WTC11 (cell line): ENCODE measurements around the gene VAV2.

ENCODE experiments used
- AFF4 ChIP-seq: sonication (generic); formaldehyde crosslinking; IDR thresholded peaks from 2 replicates; pipeline ENCODE4 v1.8.1; 2023; ENCODE audit warnings: mild to moderate bottlenecking, missing genetic modification reagents, borderline replicate concordance
- ATF1 ChIP-seq: sonication (generic); formaldehyde crosslinking; IDR thresholded peaks from 2 replicates; pipeline ENCODE4 v1.8.1; 2023; ENCODE audit warnings: mild to moderate bottlenecking, moderate library complexity, missing genetic modification reagents
- ATF3 ChIP-seq: sonication (generic); formaldehyde crosslinking; conservative IDR thresholded peaks from 2 replicates; pipeline ENCODE4 v1.8.1; 2022; ENCODE audit warnings: mild to moderate bottlenecking, missing genetic modification reagents
- CBFB ChIP-seq: sonication (generic); formaldehyde crosslinking; IDR thresholded peaks from 2 replicates; pipeline ENCODE4 v1.8.1; 2022; ENCODE audit warnings: mild to moderate bottlenecking, low read depth, missing genetic modification reagents
- CTCF ChIP-seq: fragments of 200-600 bp; IDR thresholded peaks from 2 replicates; pipeline ENCODE4 v1.8.0; 2022; ENCODE audit warnings: antibody characterized with exemption
- FOXP4 ChIP-seq: sonication (generic); formaldehyde crosslinking; IDR thresholded peaks from 2 replicates; pipeline ENCODE4 v1.8.0; 2022; ENCODE audit warnings: mild to moderate bottlenecking, missing genetic modification reagents
- GABPB1 ChIP-seq: sonication (generic); formaldehyde crosslinking; IDR thresholded peaks from 2 replicates; pipeline ENCODE4 v1.8.1; 2023; ENCODE audit warnings: mild to moderate bottlenecking, missing genetic modification reagents
- NFYB ChIP-seq: sonication (generic); formaldehyde crosslinking; conservative IDR thresholded peaks from 2 replicates; pipeline ENCODE4 v1.8.0; 2022; ENCODE audit warnings: low read depth, missing genetic modification reagents
- RELA ChIP-seq: sonication (generic); formaldehyde crosslinking; IDR thresholded peaks from 2 replicates; pipeline ENCODE4 v1.8.1; 2022; ENCODE audit warnings: missing genetic modification reagents, mild to moderate bottlenecking, borderline replicate concordance
- SMAD3 ChIP-seq: sonication (generic); formaldehyde crosslinking; IDR thresholded peaks from 2 replicates; pipeline ENCODE4 v1.8.0; 2022; ENCODE audit warnings: missing genetic modification reagents, mild to moderate bottlenecking, borderline replicate concordance
- TCF7 ChIP-seq: sonication (generic); formaldehyde crosslinking; IDR thresholded peaks from 2 replicates; pipeline ENCODE4 v1.8.0; 2022; ENCODE audit warnings: mild to moderate bottlenecking, low read depth, missing genetic modification reagents, moderate library complexity
- ZBTB21 ChIP-seq: sonication (generic); formaldehyde crosslinking; IDR thresholded peaks from 2 replicates; pipeline ENCODE4 v1.8.1; 2023; ENCODE audit warnings: mild to moderate bottlenecking, missing genetic modification reagents, borderline replicate concordance

- no peak for TF ChIP-seq CTCF
- no peak for TF ChIP-seq GABPB1 (CRISPR knock-in tag)
- TF ChIP-seq CBFB (CRISPR knock-in tag) = no peak
- no peak for TF ChIP-seq TCF7 (CRISPR knock-in tag)
- TF ChIP-seq ZBTB21 (CRISPR knock-in tag) = no peak
- TF ChIP-seq RELA (CRISPR knock-in tag) = no peak
- TF ChIP-seq ATF3 (CRISPR knock-in tag) = no peak
- TF ChIP-seq ATF1 (CRISPR knock-in tag) = no peak
- no peak for TF ChIP-seq NFYB (CRISPR knock-in tag)
- TF ChIP-seq FOXP4 = no peak
- TF ChIP-seq SMAD3 (CRISPR knock-in tag) = no peak
- no peak for TF ChIP-seq AFF4 (CRISPR knock-in tag)
These were observed 224.5 kb downstream of the VAV2 start for GRCh38 chr9:133767625-133768024.
